Neuronal stem cell (in vitro differentiated cells): ENCODE data around the gene ORMDL3.
"Not testable (repeated sequence)": the region's sequence is repeated elsewhere in the genome, so short reads cannot be mapped to it uniquely, and the experiment has no call there.

Source experiments
- DNase-seq: peaks from one replicate; pipeline ENCODE4 v3.0.0-alpha.2; 2013; ENCODE audit warnings: low spot score
- H2AFZ ChIP-seq: one replicate; pipeline ENCODE4 v1.6.1; 2013; ENCODE audit warnings: mild to moderate bottlenecking, low read length, inconsistent platforms
- H2AK5ac ChIP-seq: 2 replicates; pipeline ENCODE4 v1.6.1; 2013; ENCODE audit warnings: low read depth, mild to moderate bottlenecking, inconsistent platforms, low read length, moderate library complexity, mixed read lengths
- H2BK120ac ChIP-seq: 2 replicates; pipeline ENCODE4 v1.6.1; 2013; ENCODE audit warnings: low read depth, mild to moderate bottlenecking, inconsistent platforms, low read length, moderate library complexity, mixed read lengths
- H2BK12ac ChIP-seq: one replicate; pipeline ENCODE4 v1.6.1; 2013; ENCODE audit warnings: low read length, inconsistent platforms
- H2BK15ac ChIP-seq: 2 replicates; pipeline ENCODE4 v1.6.1; 2013; ENCODE audit warnings: mild to moderate bottlenecking, low read length, inconsistent platforms, mixed read lengths
- H2BK5ac ChIP-seq: one replicate; pipeline ENCODE4 v1.6.1; 2013; ENCODE audit warnings: inconsistent platforms, mild to moderate bottlenecking, low read length, moderate library complexity
- H3K14ac ChIP-seq: one replicate; pipeline ENCODE4 v1.6.1; 2013; ENCODE audit warnings: low read length, inconsistent platforms
- H3K18ac ChIP-seq: 2 replicates; pipeline ENCODE4 v1.6.1; 2013; ENCODE audit warnings: low read length, inconsistent platforms
- H3K23ac ChIP-seq: 2 replicates; pipeline ENCODE4 v1.6.1; 2013; ENCODE audit warnings: low read depth, mild to moderate bottlenecking, mixed read lengths, low read length, inconsistent platforms; ENCODE audit not compliant: poor library complexity
- H3K27ac ChIP-seq: replicated peaks from 3 replicates; pipeline ENCODE4 v1.5.1; 2013; ENCODE audit warnings: low read length, inconsistent platforms
- H3K27me3 ChIP-seq, 3 experiments: 2 replicates each; pipeline ENCODE4 v1.6.1; 2013; ENCODE audit warnings: low read length in 3 of 3, mild to moderate bottlenecking in 2 of 3, inconsistent platforms in 1 of 3, low read depth in 1 of 3, mixed read lengths in 1 of 3, moderate library complexity in 1 of 3; ENCODE audit not compliant: control insufficient read depth in 3 of 3, insufficient read depth in 3 of 3
- H3K36me3 ChIP-seq, 2 donors: replicated peaks in 1 of 2; 2 replicates each; pipeline ENCODE4 v1.6.1; 2013; ENCODE audit warnings: low read length in 2 of 2; ENCODE audit not compliant: control insufficient read depth in 2 of 2, insufficient read depth in 2 of 2
- H3K4ac ChIP-seq: 2 replicates; pipeline ENCODE4 v1.6.1; 2013; ENCODE audit warnings: inconsistent platforms, mild to moderate bottlenecking, low read length, moderate library complexity
- H3K4me1 ChIP-seq, 2 donors: 1 replicate in 1 of 2; 2 replicates in 1 of 2; pipeline ENCODE4 v1.6.1; 2013; ENCODE audit warnings: low read length in 2 of 2, low read depth in 1 of 2; ENCODE audit not compliant: control insufficient read depth in 2 of 2, insufficient read depth in 1 of 2
- H3K4me2 ChIP-seq: one replicate; pipeline ENCODE4 v1.6.1; 2013; ENCODE audit warnings: mild to moderate bottlenecking, low read length, inconsistent platforms; ENCODE audit not compliant: insufficient read depth, poor library complexity, severe bottlenecking
- H3K4me3 ChIP-seq, 2 donors: 2 replicates each; pipeline ENCODE4 v1.5.1; 2013; ENCODE audit warnings: low read length in 2 of 2, mild to moderate bottlenecking in 2 of 2, inconsistent platforms in 1 of 2, moderate library complexity in 1 of 2
- H3K79me1 ChIP-seq: one replicate; pipeline ENCODE4 v1.6.1; 2013; ENCODE audit warnings: low read depth, mild to moderate bottlenecking, inconsistent platforms, low read length, moderate library complexity
- H3K9ac ChIP-seq: one replicate; pipeline ENCODE4 v1.6.1; 2013; ENCODE audit warnings: mild to moderate bottlenecking, low read depth, low read length, inconsistent platforms; ENCODE audit not compliant: poor library complexity
- H3K9me3 ChIP-seq, 2 donors: replicated peaks in 1 of 2; 2 replicates each; pipeline versions ENCODE3 to v1.6.1; 2013; ENCODE audit warnings: low read length in 2 of 2, mild to moderate bottlenecking in 2 of 2, inconsistent platforms in 1 of 2, low read depth in 1 of 2, mixed read lengths in 1 of 2, moderate library complexity in 1 of 2; ENCODE audit not compliant: control insufficient read depth in 2 of 2, insufficient read depth in 1 of 2
- H4K8ac ChIP-seq: one replicate; pipeline ENCODE4 v1.6.1; 2013; ENCODE audit warnings: low read depth, mild to moderate bottlenecking, inconsistent platforms, low read length, moderate library complexity
- H4K91ac ChIP-seq: one replicate; pipeline ENCODE4 v1.6.1; 2013; ENCODE audit warnings: low read length, low read depth, mild to moderate bottlenecking, inconsistent platforms; ENCODE audit not compliant: poor library complexity
- WGBS, 2 donors: extraction: QIAGEN DNeasy Blood & Tissue Kit; methylation state at CpG; one replicate each; pipeline ENCODE4 v1.1.7; 2013; ENCODE audit warnings: missing lambda C conversion rate in 2 of 2, mixed read lengths in 1 of 2; ENCODE audit not compliant: insufficient read length in 2 of 2, insufficient replicate concordance in 1 of 2; ENCODE audit errors: extremely low coverage in 2 of 2; 5-methylcytosine and 5-hydroxymethylcytosine counted together

The ORMDL3 gene

GRCh38 chr17:39950871-39951348 lies 23.5 kb upstream of the ORMDL3 start:
- Histone ChIP-seq H3K14ac (no peak overlapping the region), H3K79me1 (no peaks in the 10 kb centered on the region), H4K91ac (no peak overlapping the region), H2BK5ac (no peak overlapping the region), H3K4me1 (peaks cover 11% of the 10 kb centered on the region in 2 donors), H3K4me2 (no peak overlapping the region), H3K4ac (no peak overlapping the region), H3K18ac (no peak overlapping the region), H3K9ac (no peak overlapping the region), H3K9me3 (no peaks in the 10 kb centered on the region), H3K23ac (no peak overlapping the region), H3K27me3 (peaks cover 0 to 19% (median 7%) of the 10 kb centered on the region in 3 experiments), H2AFZ (no peak overlapping the region), H2BK120ac (no peak overlapping the region), H3K27ac (no peak overlapping the region), H3K36me3 (no peaks in the 10 kb centered on the region), H2BK12ac (no peak overlapping the region), H2BK15ac (peak overlapping the region; percentile 9), H4K8ac (no peak overlapping the region), H3K4me3 (no peak overlapping the region), H2AK5ac (peak overlapping the region; percentile 47)
- WGBS, 2 donors, result no CpG with 5 or more reads among the region's 5 CpGs
- DNase-seq, result no peak

GRCh38 chr17:39949028-39949427 lies 21.6 kb upstream of the ORMDL3 start:
- H3K36me3 ChIP-seq, result no peaks in the 10 kb centered on the region
- DNase-seq, result no peak
- H3K27ac ChIP-seq, result no peak overlapping the region
- peak overlapping the region; percentile 49 for H2AFZ ChIP-seq
- H4K8ac ChIP-seq, result no peak overlapping the region
- H3K27me3 ChIP-seq, result peaks cover 0 to 22% (median 7%) of the 10 kb centered on the region in 3 experiments
- H3K18ac ChIP-seq, result no peak overlapping the region
- H3K4me1 ChIP-seq, result peaks cover 11% of the 10 kb centered on the region in 2 donors
- no peak overlapping the region for H3K23ac ChIP-seq
- no peak overlapping the region for H2BK5ac ChIP-seq
- H3K4me2 ChIP-seq, result no peak overlapping the region
- H2BK12ac ChIP-seq, result no peak overlapping the region
- H2BK15ac ChIP-seq, result no peak overlapping the region
- WGBS, 2 donors, result no CpG with 5 or more reads among the region's 2 CpGs
- no peaks in the 10 kb centered on the region for H3K79me1 ChIP-seq
- no peak overlapping the region for H3K14ac ChIP-seq
- H3K9me3 ChIP-seq, result no peaks in the 10 kb centered on the region
- no peak overlapping the region for H4K91ac ChIP-seq
- H3K4me3 ChIP-seq, result no peak overlapping the region
- H2AK5ac ChIP-seq, result no peak overlapping the region
- H2BK120ac ChIP-seq, result no peak overlapping the region
- H3K4ac ChIP-seq, result no peak overlapping the region
- H3K9ac ChIP-seq, result no peak overlapping the region

- H4K91ac ChIP-seq, H3K9me3 ChIP-seq, H3K4me3 ChIP-seq, H3K18ac ChIP-seq, H3K4me2 ChIP-seq, H3K27ac ChIP-seq, H3K23ac ChIP-seq, H3K9ac ChIP-seq, H3K79me1 ChIP-seq, H2AK5ac ChIP-seq, H2BK15ac ChIP-seq, H2BK120ac ChIP-seq, H2BK12ac ChIP-seq, H2BK5ac ChIP-seq, H4K8ac ChIP-seq, DNase-seq, H3K36me3 ChIP-seq, H3K4ac ChIP-seq, H3K4me1 ChIP-seq, H3K14ac ChIP-seq: not testable (repeated sequence)
- WGBS, 2 donors, result no CpG with 5 or more reads among the region's 5 CpGs
- H3K27me3 ChIP-seq, result peaks cover 0 to 28% (median 7%) of the 10 kb centered on the region in 3 experiments
- H2AFZ ChIP-seq, result peak overlapping the region; percentile 49
Observed at GRCh38 chr17:39948489-39948828, 21.1 kb upstream of the ORMDL3 start.

- H3K23ac ChIP-seq, result no peak overlapping the region
- no peaks in the 10 kb centered on the region for H3K79me1 ChIP-seq
- no peak overlapping the region for H4K91ac ChIP-seq
- H3K36me3 ChIP-seq, result no peaks in the 10 kb centered on the region
- peaks cover 2 to 6% of the 10 kb centered on the region in 2 donors for H3K4me1 ChIP-seq
- H3K9me3 ChIP-seq, result no peaks in the 10 kb centered on the region
- H2AK5ac ChIP-seq, result peak overlapping the region; percentile 89
- peak overlapping the region; percentile 74 for H3K18ac ChIP-seq
- no peak overlapping the region for H2BK120ac ChIP-seq
- H3K4me3 ChIP-seq, result no peak overlapping the region
- peak overlapping the region; percentile 28 for H2AFZ ChIP-seq
- no peak overlapping the region for H3K4ac ChIP-seq
- peaks cover 0 to 39% (median 0%) of the 10 kb centered on the region in 3 experiments for H3K27me3 ChIP-seq
- no CpG with 5 or more reads among the region's 15 CpGs for WGBS, 2 donors
- H3K27ac ChIP-seq, result no peak overlapping the region
- H3K9ac ChIP-seq, result no peak overlapping the region
- no peak overlapping the region for H3K14ac ChIP-seq
- H2BK15ac ChIP-seq, result no peak overlapping the region
- H2BK5ac ChIP-seq, result no peak overlapping the region
- H3K4me2 ChIP-seq, result no peak overlapping the region
- no peak for DNase-seq
- no peak overlapping the region for H2BK12ac ChIP-seq
- H4K8ac ChIP-seq, result peak overlapping the region; percentile 0
Observed at GRCh38 chr17:39946551-39947330, 19.3 kb upstream of the ORMDL3 start.
